HepG2 (cell line): ENCODE measurements around the gene CD7. TPM values are rescaled to one million over a fixed set of nuclear protein-coding genes. Genes with fewer than 3 reads are reported as not detected.

ENCODE experiments used
- CEBPB ChIP-seq: IDR thresholded peaks from 2 replicates; pipeline ENCODE4 v1.6.1; 2011; ENCODE audit warnings: low read depth, low read length, improper control_type of control experiment, borderline replicate concordance
- MEF2D ChIP-seq: sonication (generic); formaldehyde crosslinking; IDR thresholded peaks from 2 replicates; pipeline ENCODE4 v1.5.1; 2020; ENCODE audit warnings: mild to moderate bottlenecking, missing genetic modification reagents
- SAFB2 ChIP-seq: sonication (generic); formaldehyde crosslinking; IDR thresholded peaks from 2 replicates; pipeline ENCODE4 v1.5.1; 2020; ENCODE audit warnings: missing genetic modification reagents, low read depth, mild to moderate bottlenecking, borderline replicate concordance
- ZNF407 ChIP-seq: sonication (generic); formaldehyde crosslinking; IDR thresholded peaks from one replicate; pipeline ENCODE4 v1.5.1; 2020; ENCODE audit warnings: mild to moderate bottlenecking, missing genetic modification reagents; ENCODE audit errors: not compliant biosample characterization
- ZNF776 ChIP-seq: sonication (generic); formaldehyde crosslinking; IDR thresholded peaks from 2 replicates; pipeline ENCODE4 v1.4.0; 2020; ENCODE audit warnings: mild to moderate bottlenecking, missing genetic modification reagents
- polyA plus RNA-seq, 8 experiments: library from polyadenylated mRNA; depleted of rRNA in 3 of 8; stranded (reverse) in 7 of 8; unstranded in 1 of 8; fragments of >200 nt; fragmentation: Illumina TruSeq in 4 of 8; extraction: Trizol in 4 of 8; gene quantifications; 2 replicates each; pipeline versions ENCODE4 v1.2.1 to v1.2.3, GENCODE V29; 2011 to 2016; ENCODE audit warnings: low read depth in 4 of 8, missing spikeins in 1 of 8, mixed read lengths in 1 of 8; ENCODE audit not compliant: insufficient read depth in 1 of 8
- total RNA-seq, 5 experiments: library from RNA; depleted of rRNA; stranded (reverse); fragments of >200 nt; fragmentation: Illumina TruSeq; extraction: Trizol; gene quantifications; 2 replicates each; pipeline ENCODE4 v1.2.3, GENCODE V29; 2016; ENCODE audit warnings: low read depth in 1 of 5
- TF ChIP-seq, protein P1 (sequence below): sonication (generic); formaldehyde crosslinking; IDR thresholded peaks from 2 replicates; pipeline ENCODE4 v1.4.0; 2020; ENCODE audit warnings: mild to moderate bottlenecking, missing genetic modification reagents

Gene CD7
- total and polyA plus RNA-seq, 2 of the 13 experiments (the other 11 are each of a cell fraction or from before 2014, with no cell fraction given): 67.6 to 76.4 TPM

- no peak for TF ChIP-seq ZNF407 (CRISPR knock-in tag)
- TF ChIP-seq, protein P1, sequence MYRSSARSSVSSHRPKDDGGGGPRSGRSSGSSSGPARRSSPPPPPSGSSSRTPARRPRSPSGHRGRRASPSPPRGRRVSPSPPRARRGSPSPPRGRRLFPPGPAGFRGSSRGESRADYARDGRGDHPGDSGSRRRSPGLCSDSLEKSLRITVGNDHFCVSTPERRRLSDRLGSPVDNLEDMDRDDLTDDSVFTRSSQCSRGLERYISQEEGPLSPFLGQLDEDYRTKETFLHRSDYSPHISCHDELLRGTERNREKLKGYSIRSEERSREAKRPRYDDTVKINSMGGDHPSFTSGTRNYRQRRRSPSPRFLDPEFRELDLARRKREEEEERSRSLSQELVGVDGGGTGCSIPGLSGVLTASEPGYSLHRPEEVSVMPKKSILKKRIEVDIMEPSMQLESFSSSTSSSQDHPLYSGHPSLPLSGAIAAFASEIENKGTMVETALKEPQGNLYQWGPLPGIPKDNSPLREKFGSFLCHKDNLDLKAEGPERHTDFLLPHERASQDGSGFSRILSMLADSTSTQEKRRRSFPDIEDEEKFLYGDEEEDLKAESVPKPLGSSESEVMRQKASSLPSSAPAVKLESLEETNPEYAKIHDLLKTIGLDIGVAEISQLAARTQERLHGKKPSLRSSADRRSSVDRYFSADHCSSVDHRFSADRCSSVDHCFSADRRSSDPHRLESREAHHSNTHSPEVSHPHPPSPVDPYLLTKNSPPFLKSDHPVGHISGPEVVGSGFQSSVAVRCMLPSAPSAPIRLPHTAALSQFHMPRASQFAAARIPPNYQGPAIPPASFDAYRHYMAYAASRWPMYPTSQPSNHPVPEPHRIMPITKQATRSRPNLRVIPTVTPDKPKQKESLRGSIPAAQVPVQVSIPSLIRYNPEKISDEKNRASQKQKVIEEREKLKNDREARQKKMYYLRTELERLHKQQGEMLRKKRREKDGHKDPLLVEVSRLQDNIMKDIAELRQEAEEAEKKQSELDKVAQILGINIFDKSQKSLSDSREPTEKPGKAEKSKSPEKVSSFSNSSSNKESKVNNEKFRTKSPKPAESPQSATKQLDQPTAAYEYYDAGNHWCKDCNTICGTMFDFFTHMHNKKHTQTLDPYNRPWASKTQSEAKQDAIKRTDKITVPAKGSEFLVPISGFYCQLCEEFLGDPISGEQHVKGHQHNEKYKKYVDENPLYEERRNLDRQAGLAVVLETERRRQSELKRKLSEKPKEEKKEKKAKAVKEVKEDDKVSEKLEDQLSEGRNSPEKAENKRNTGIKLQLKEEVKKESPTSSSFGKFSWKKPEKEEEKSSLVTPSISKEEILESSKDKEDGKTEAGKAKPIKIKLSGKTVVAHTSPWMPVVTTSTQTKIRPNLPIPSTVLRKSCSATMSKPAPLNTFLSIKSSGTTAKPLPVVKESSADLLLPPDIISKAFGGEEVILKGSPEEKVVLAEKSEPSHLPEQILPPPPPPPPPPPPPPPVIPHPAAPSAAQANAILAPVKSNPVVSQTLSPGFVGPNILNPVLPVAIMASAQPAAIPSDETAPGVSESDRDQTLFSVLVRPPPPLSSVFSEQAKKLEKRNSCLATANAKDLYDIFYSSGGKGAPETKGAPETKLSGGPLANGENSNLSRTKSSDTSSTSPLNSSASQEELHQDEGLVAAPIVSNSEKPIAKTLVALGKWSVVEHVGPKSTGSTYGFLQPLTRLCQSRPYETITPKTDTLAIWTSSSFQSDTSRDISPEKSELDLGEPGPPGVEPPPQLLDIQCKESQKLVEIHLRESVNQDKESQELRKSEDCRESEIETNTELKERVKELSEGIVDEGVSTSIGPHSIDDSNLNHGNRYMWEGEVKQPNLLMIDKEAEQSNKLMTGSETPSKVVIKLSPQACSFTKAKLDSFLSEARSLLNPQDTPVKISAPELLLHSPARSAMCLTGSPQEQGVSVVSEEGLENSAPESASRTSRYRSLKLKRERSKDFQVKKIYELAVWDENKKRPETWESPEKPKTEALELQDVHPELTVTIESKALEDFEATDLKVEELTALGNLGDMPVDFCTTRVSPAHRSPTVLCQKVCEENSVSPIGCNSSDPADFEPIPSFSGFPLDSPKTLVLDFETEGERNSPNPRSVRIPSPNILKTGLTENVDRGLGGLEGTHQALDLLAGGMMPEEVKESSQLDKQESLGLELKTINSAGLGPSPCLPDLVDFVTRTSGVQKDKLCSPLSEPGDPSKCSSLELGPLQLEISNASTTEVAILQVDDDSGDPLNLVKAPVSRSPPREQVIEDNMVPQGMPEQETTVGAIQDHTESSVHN (CRISPR knock-in tag): peak; percentile 25; the same call in 1 of the 2 replicates
- peak; percentile 79 for TF ChIP-seq ZNF776 (CRISPR knock-in tag)
- no peak for TF ChIP-seq CEBPB
- TF ChIP-seq SAFB2 (CRISPR knock-in tag): no peak; the same call in 1 of the 2 replicates
- peak; percentile 100 for TF ChIP-seq MEF2D (CRISPR knock-in tag)
These were observed 11.0 kb upstream of the CD7 start (continued) for GRCh38 chr17:82328141-82328993.
